Stimulated activated CD4-positive, alpha-beta T cell treated with anti-CD3 and anti-CD28 coated beads, TNF-alpha, amount 100 ng/mL, for 1 hour (primary cell): ENCODE measurements around the gene CAPN11.

Experiments
- DNase-seq, 3 donors: peaks; one replicate each; pipeline ENCODE4 v3.0.0-alpha.2; 2020; ENCODE audit warnings: low read depth in 3 of 3, low spot score in 1 of 3

The CAPN11 gene

GRCh38 chr6:44203955-44204354, 45.3 kb downstream of the CAPN11 start:
- no peak for DNase-seq

GRCh38 chr6:44207966-44208365, 49.3 kb downstream of the CAPN11 start:
- DNase-seq, result no peak

- DNase-seq, result no peak
Observed at GRCh38 chr6:44211284-44211683, 52.7 kb downstream of the CAPN11 start.

- DNase-seq, result no peak
Observed at GRCh38 chr6:44214307-44214706, 55.7 kb downstream of the CAPN11 start.

GRCh38 chr6:44216677-44217331, 58.2 kb downstream of the CAPN11 start, which contains the start of gene MYMX:
MYMX (plus strand) TSS chr6:44216926; CDS start chr6:44217472, 546 bp downstream.
- DNase-seq, result no peak

- DNase-seq, result no peak
Observed at GRCh38 chr6:44217332-44218143, 58.9 kb downstream of the CAPN11 start.

- DNase-seq, result no peak
Observed at GRCh38 chr6:44219053-44219814, 60.6 kb downstream of the CAPN11 start.

- no peak for DNase-seq
Observed at GRCh38 chr6:44219815-44220784, 61.5 kb downstream of the CAPN11 start.

GRCh38 chr6:44220913-44221290, 62.3 kb downstream of the CAPN11 start:
- no peak for DNase-seq

- DNase-seq, result peak; percentile 53 to 57 (median 54)
Observed at GRCh38 chr6:44221291-44221960, 62.8 kb downstream of the CAPN11 start.

GRCh38 chr6:44221961-44222335, 63.3 kb downstream of the CAPN11 start:
- DNase-seq, result no peak

- no peak for DNase-seq
Observed at GRCh38 chr6:44222486-44223318, 64.1 kb downstream of the CAPN11 start.

GRCh38 chr6:44223319-44224028, 64.9 kb downstream of the CAPN11 start, which contains the start of gene SLC29A1:
SLC29A1 (plus strand) TSS chr6:44223595; CDS start chr6:44227314, 3,719 bp downstream.
- peak; percentile 54 to 83 (median 60) for DNase-seq

GRCh38 chr6:44224029-44224964, 65.7 kb downstream of the CAPN11 start:
- no peak for DNase-seq

- DNase-seq, result no peak
Observed at GRCh38 chr6:44224965-44225305, 66.3 kb downstream of the CAPN11 start.

- DNase-seq, result no peak
Observed at GRCh38 chr6:44225579-44226325, 67.1 kb downstream of the CAPN11 start.
